Fibroblast of skin of left quadriceps (primary cell): ENCODE results near the gene NUDT13.

Experiments
- DNase-seq, 2 experiments: peaks; one replicate each; pipeline ENCODE4 v3.0.0-alpha.2; 2013; ENCODE audit warnings: low read depth in 2 of 2

Gene NUDT13

DNA sequence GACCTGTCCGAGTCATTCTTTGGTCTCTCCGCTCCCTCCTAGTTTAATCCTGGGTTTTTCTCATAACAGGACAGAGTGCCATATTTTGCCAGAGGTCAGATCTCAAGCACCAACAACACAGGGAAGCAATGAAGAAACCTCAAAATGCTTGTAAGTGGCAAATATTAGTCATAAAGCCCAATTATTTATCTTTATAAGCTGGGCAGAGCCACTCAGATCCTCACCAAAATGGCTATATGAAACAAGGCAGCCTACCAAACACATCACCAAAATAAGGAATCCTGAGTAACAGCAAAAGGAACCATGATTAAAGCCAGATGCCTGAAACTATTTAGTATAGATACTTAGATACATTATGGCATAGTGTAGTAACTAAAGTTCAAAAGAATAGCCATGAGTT is 52.8 kb downstream of the NUDT13 start:
- DNase-seq = no peak

- DNase-seq = no peak
These were observed 56.7 kb downstream of the NUDT13 start for GRCh38 chr10:73166972-73167371.

DNA sequence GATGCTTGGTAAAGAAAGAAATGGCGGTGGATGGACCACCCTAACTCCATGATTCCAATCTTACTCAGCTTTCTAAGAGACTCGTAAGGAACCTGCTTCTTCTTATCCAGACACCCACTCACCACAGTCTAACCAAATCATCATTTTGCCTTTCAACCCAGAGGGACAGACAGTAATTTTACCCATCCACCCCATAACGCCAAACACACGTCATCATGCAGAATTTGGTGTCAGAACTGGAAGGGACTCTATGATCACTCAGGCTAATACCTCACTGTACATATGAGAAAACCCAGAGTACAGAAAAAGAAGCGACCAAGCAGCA is 57.2 kb downstream of the NUDT13 start:
- DNase-seq = no peak

DNA sequence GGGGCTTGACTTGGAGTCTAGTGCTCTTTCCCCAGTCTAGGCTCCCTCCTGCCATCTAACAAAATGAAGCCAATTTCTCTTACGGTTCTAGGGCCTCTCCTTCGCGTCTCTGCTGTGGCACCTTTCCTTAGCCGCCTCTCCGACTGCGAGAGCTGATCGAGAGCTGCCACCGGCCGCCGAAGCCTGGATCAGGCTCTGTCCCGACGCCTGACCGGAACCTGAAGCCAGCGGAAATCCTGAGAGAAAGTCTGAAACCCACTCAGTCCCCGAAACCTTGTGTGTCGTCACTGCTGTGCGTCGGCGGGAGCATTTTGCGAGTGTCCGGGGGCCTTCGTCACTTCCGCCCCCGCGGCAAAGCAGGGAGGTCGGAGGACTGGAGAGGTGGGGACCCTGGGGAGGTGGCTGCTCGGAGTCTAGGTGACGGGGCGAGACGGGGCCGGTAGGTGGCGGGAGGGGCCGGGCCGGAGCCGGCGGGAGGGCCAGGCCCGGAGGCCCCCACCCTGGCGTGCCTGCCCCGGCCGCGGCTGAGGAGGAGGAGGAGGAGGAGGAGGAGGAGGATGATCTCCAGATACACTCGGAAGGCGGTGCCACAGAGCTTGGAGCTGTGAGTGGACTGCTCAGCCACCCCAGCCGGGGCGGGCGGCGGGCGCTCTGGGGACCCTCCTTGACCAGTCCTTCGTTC is 57.7 kb downstream of the NUDT13 start, which contains the start of the genes ECD and FAM149B1:
Gene ECD, minus strand, starts transcription at position 226 of the 682 bp plus-strand sequence. CDS start 4,071 bp downstream, outside the sequence.
Gene FAM149B1, plus strand, starts transcription at position 337 of the 682 bp plus-strand sequence. Its CDS starts 221 bp downstream, at position 558.
- DNase-seq = peak; percentile 85 to 87

GRCh38 chr10:73168465-73168803 is 58.2 kb downstream of the NUDT13 start:
- no peak for DNase-seq

GRCh38 chr10:73169320-73169719 is 59.1 kb downstream of the NUDT13 start:
- DNase-seq = no peak

DNA sequence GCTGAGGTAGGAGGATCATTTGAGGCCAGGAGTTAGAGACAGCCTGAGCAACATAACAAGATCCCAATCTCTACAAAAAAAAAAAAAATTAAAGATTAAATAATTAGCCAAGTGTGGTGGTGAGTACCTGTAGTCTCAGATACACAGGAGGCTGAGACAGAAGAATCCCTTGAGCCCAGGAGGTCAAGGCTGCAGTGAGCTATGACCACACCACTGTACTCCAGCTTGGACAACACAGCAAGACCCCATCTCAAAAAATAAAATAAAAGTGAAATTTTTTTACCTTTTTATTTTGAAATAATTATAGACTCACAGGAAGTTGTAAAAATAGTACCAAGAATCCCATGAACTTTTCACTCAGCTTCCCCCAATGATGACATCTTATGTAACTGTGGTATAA is 62.6 kb downstream of the NUDT13 start:
- DNase-seq = no peak

GRCh38 chr10:73174148-73174925 is 64.1 kb downstream of the NUDT13 start:
- no peak for DNase-seq
